Mononuclear cell (primary cell): Measurements from ENCODE around the gene KLHL18. TPM values are rescaled to one million over a fixed set of nuclear protein-coding genes. Genes with fewer than 3 reads are reported as not detected.
"Not testable (repeated sequence)": the region's sequence is repeated elsewhere in the genome, so short reads cannot be mapped to it uniquely, and the experiment has no call there.

Source experiments
- H3K27me3 ChIP-seq: 2 replicates; pipeline ENCODE4 v1.6.0; 2011; ENCODE audit warnings: low read length, control low read depth; ENCODE audit not compliant: insufficient read depth
- H3K4me1 ChIP-seq: 2 replicates; pipeline ENCODE4 v1.5.1; 2011; ENCODE audit warnings: mild to moderate bottlenecking, low read length, control low read depth; ENCODE audit not compliant: insufficient read depth
- H3K4me3 ChIP-seq: 2 replicates; pipeline ENCODE4 v1.5.1; 2011; ENCODE audit warnings: mild to moderate bottlenecking, low read length, moderate library complexity
- H3K9me3 ChIP-seq: 2 replicates; pipeline ENCODE4 v1.5.1; 2011; ENCODE audit warnings: low read depth, mild to moderate bottlenecking, control low read depth, low read length
- total RNA-seq: library from RNA; depleted of rRNA; stranded (reverse); fragments of >200 nt; gene quantifications from one replicate; pipeline ENCODE4 v1.2.3, GENCODE V29; 2012

KLHL18 gene
- total RNA-seq, 1 donor: 14.2 TPM

GRCh38 chr3:47265008-47265407 is 17.7 kb upstream of the KLHL18 start:
- peaks cover 9% of the 10 kb centered on the region for H3K4me1 ChIP-seq

GRCh38 chr3:47265725-47266428 is 16.9 kb upstream of the KLHL18 start:
- Histone ChIP-seq H3K27me3 (no peaks in the 10 kb centered on the region), H3K9me3 (no peaks in the 10 kb centered on the region), H3K4me1 (peaks cover 9% of the 10 kb centered on the region), H3K4me3 (no peak overlapping the region)

More at GRCh38 chr3:47265008-47265407, 17.7 kb upstream of the KLHL18 start:
- Histone ChIP-seq H3K9me3 (no peaks in the 10 kb centered on the region), H3K27me3 (no peaks in the 10 kb centered on the region), H3K4me3 (no peak overlapping the region)

DNA sequence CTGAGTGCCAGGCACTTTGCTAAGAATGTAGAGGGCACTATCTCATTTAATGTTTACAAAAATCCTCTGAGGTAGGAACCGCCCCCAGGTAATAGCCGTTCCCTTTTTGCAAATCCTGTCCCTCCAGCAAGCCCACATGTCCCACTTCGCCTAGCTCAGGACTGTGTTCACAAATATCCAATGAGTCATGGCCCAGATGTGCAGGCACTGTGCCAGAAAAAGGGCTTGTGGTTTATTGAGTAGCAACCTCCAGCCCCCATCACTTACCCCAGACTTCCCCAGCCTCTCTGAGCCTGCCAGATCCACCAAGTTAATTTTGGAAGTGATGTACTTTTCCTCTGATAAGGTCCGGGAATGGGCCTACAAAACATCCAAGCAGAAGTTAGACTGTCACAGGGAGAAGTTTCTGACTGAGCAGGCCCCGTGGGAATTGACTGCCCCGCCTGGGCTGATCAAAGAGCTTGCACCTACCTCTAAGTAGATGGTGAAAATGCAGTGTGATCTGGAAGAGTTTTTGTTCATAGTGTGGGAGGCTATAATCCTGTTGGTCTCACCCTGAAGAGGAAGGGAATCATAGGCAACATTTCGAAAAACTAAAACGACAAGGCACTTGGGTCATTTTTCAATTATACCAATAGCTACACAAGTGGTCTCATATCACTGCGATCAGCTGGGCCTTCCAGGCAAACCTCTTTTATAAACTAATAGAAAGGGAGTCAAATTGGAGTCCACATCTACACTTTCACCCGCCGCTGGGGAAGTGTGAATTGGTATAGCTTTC is 15.8 kb upstream of the KLHL18 start:
- no peak overlapping the region for H3K4me3 ChIP-seq
- H3K27me3 ChIP-seq: no peaks in the 10 kb centered on the region
- peaks cover 9% of the 10 kb centered on the region for H3K4me1 ChIP-seq
- no peaks in the 10 kb centered on the region for H3K9me3 ChIP-seq

DNA sequence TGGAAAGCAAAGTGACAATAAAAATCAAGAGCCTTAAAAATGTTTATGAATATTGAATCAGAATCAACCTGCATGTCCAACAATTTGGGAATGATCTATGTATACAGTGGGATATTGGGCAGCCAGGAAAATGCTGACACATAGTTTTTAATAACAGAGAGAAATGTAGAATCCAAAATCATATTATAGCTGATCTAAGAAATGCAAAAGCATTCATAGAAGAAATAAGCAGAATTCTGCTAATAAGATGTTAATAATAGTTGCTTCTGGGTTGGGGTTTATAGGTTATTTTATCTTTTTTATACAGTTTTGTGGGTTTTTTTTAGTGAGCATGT is 15.3 kb upstream of the KLHL18 start:
- Histone ChIP-seq H3K27me3 (no peaks in the 10 kb centered on the region), H3K4me3 (no peak overlapping the region), H3K9me3 (no peaks in the 10 kb centered on the region), H3K4me1 (peaks cover 9% of the 10 kb centered on the region)

DNA sequence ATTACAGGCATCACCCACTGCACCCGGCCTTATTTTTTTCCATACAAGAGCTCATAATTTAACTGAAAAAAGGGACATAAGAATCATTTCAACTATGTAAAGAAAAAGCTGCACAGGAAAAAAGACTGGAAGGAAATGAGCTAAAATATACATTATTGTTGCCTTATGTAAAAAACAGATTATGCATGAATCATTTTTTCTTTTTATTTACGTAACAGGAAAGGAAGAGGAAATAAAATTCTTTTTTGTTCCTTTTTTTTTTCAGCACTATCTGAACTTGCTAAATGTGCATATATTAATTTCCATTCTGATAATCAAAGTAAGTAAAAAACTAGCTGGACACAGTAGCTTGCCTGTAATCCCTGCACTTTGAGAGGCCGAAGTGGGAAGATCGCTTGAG is 12.2 kb upstream of the KLHL18 start:
- no peaks in the 10 kb centered on the region for H3K9me3 ChIP-seq
- H3K4me1 ChIP-seq: peaks cover 9% of the 10 kb centered on the region
- H3K4me3 ChIP-seq: no peak overlapping the region
- H3K27me3 ChIP-seq: no peaks in the 10 kb centered on the region

- no peaks in the 10 kb centered on the region for H3K9me3 ChIP-seq
- no peaks in the 10 kb centered on the region for H3K27me3 ChIP-seq
- no peak overlapping the region for H3K4me3 ChIP-seq
- H3K4me1 ChIP-seq: no peaks in the 10 kb centered on the region
Measured at GRCh38 chr3:47273564-47273963, 9.2 kb upstream of the KLHL18 start.

DNA sequence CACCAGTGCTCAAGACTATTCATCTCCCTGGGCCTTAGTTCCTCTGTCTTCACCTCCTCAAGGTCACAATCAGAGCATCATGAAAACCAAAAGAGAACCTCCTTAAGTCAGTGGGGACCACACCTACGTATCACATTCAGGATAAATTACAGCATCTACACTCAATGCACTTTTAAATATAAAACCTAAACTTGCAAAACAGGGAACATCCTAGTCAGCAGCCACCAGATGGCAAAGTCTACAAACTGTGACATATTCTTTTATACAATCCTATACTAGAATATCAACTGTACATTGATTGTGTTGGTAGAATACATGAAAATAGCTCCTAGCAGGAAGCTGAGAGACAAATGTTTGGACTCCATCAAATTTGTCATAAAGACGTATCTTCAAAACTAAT is 8.1 kb upstream of the KLHL18 start:
- no peak overlapping the region for H3K4me3 ChIP-seq
- H3K9me3 ChIP-seq: no peaks in the 10 kb centered on the region
- no peaks in the 10 kb centered on the region for H3K4me1 ChIP-seq
- H3K27me3 ChIP-seq: no peaks in the 10 kb centered on the region

GRCh38 chr3:47276558-47276957 is 6.2 kb upstream of the KLHL18 start:
- H3K4me3 ChIP-seq: no peak overlapping the region
- H3K9me3 ChIP-seq: no peaks in the 10 kb centered on the region
- no peaks in the 10 kb centered on the region for H3K27me3 ChIP-seq
- peaks cover 2% of the 10 kb centered on the region for H3K4me1 ChIP-seq

GRCh38 chr3:47280519-47280918 is 2.2 kb upstream of the KLHL18 start:
- H3K4me1 ChIP-seq: peaks cover 32% of the 10 kb centered on the region
- no peaks in the 10 kb centered on the region for H3K27me3 ChIP-seq
- H3K9me3 ChIP-seq: no peaks in the 10 kb centered on the region
- no peak overlapping the region for H3K4me3 ChIP-seq

- Histone ChIP-seq H3K4me1 (peaks cover 57% of the 10 kb centered on the region), H3K27me3 (no peaks in the 10 kb centered on the region), H3K4me3 (peak overlapping the region; percentile 84), H3K9me3 (no peaks in the 10 kb centered on the region)
Measured at GRCh38 chr3:47283193-47283537, 421 bp downstream of the KLHL18 start.

- H3K4me1 ChIP-seq: peaks cover 64% of the 10 kb centered on the region
- peak overlapping the region; percentile 84 for H3K4me3 ChIP-seq
- H3K9me3 ChIP-seq: no peaks in the 10 kb centered on the region
- no peaks in the 10 kb centered on the region for H3K27me3 ChIP-seq
Measured at GRCh38 chr3:47283591-47284364, 1.0 kb downstream of the KLHL18 start.

DNA sequence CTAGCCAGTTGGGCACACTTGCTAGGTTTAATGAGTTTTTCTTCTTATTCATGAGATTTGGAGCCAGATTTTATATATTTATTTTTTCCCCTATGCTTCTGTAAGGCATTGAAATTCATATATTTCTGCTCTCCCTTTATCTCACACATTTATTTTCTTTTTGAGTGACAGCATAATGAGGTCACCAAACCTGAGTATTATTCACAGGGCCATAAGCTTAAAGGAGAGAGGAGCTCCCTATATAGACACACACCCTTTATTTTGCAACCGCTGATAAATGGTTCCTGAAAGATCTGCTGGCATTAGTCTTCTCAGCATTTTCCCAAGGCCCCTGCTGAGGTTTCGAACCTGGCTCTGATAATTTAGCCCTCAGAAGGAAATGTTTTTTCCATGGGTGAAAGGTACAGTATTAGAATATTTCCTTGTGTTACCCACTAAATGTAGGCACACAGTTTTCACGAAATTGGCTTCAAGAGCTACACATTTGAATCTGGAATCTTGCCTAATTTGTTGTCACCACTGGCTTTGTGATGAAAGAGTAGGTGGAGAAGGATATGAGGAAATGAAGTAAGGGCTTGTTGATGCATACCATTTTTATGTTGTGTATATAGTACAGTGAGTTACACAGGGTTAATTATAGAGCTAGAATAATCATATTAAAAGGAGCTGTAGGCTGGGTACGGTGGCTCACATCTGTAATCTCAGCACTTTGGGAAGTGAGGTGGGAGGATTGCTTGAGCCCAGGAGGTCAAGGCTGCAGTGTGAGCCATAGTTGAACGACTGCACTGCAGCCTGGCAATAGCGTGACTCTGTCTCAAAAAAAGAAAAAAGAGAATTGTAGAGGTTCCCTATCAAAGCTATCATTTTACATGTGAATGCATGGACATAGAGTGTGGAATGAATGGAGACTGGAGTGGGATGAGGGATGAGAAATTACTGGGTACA is 6.5 kb downstream of the KLHL18 start:
- Histone ChIP-seq H3K9me3 (no peaks in the 10 kb centered on the region), H3K4me1 (peaks cover 71% of the 10 kb centered on the region), H3K4me3 (no peak overlapping the region), H3K27me3 (no peaks in the 10 kb centered on the region)

DNA sequence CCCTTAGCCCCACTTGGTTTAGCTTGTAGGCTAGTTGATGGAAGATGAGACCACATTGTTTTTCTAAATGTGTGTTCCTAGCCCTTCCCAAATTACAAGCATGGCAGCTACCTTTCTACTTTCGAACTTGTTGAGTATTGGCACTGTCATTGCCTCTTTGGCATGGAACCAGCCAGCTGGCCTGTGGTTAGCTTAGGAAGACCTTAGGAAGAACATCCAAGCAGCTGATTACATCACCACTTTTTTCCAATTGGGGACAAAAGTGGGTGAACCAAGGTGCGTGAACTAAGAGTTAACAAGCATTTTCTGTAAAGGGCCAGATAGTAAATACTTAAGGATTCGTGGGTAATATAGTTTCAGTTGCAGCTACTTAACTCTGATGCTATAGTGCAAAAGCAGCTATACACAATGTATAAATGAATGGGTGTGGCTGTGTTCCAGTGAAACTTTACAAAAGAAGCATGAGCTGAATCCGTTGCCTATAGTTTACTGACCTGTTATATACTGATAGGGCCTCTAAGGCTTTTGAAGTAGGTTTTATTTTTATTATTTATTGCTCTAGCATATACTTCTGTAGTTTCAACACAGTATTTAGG is 8.5 kb downstream of the KLHL18 start:
- Histone ChIP-seq H3K4me1 (peaks cover 69% of the 10 kb centered on the region), H3K27me3 (no peaks in the 10 kb centered on the region), H3K4me3 (no peak overlapping the region), H3K9me3 (no peaks in the 10 kb centered on the region)

DNA sequence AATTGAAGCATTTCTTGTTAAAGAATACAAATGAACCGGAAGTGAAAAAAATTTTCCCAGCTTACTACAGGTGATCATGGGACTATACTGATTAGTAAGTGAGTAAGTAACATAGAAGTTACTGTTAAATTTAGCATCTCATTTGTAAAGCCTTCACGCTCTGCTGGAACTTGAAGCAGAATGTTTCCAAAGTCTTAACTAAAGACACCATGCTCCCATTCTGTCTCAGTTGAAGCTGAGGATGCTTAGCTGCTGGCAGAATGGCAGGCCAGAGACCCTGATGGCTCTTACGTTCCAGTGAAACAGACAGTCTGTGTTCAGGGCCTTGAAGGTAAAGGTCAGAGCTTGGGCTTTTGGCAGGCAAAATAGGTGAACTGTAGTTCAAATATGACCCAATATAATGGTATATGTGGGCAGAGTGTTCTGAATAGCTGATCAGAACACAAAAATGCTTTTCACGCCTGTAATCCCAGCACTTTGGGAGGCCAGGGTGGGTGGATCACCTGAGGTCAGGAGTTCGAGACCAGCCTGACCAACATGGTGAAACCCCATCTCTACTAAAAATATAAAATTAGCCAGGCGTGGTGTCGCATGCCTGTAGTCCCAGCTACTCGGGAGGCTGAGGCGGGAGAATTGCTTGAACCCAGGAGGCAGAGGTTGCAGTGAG is 9.1 kb downstream of the KLHL18 start:
- not testable (repeated sequence) for H3K9me3 ChIP-seq, H3K4me3 ChIP-seq, H3K27me3 ChIP-seq
- H3K4me1 ChIP-seq: peaks cover 69% of the 10 kb centered on the region
